GM12875 (cell line): ENCODE measurements around the gene AP3B1.

Source experiments
- H3K4me3 ChIP-seq: one replicate; pipeline ENCODE4 v1.5.1; 2011; ENCODE audit warnings: low read depth, low read length, control low read depth
- TF ChIP-seq, protein P1 (sequence below): IDR thresholded peaks from 2 replicates; pipeline ENCODE4 v1.5.1; 2011; ENCODE audit warnings: low read depth, mild to moderate bottlenecking, control low read depth, inconsistent platforms, low read length, moderate library complexity, borderline replicate concordance; ENCODE audit not compliant: insufficient read depth

The AP3B1 gene

DNA sequence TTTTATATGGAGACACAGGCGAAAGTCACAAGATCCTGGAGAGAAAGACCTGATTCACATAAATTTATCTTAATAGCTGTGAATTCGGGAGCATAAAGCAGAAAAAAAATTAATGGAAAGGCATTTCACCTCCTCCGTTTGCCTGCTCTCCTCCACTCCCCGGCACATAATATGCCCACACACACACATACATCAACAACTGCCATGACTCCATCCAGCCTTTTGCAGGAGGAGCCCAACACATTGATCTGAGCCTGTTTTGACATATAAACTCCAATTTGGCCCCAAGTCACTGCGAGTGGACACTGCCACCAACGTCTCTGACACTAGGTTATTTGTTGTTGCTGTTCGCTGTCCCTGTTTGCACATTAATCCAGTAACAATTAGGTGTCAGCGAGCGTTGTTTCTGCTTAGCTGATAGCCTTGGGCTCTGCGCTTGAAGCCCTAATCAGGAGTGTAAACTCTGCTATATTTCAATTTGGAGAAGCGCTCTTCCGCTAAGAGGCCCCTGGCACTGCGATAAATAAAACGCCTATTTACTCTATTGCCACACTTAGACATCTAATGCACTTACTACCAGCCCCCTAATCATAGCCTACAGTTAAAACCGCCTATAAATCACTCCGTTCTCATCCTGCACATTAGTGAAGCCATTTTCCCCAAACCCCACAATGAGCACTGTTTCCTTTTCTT lies 322.6 kb downstream of the AP3B1 start:
- TF ChIP-seq, protein P1, sequence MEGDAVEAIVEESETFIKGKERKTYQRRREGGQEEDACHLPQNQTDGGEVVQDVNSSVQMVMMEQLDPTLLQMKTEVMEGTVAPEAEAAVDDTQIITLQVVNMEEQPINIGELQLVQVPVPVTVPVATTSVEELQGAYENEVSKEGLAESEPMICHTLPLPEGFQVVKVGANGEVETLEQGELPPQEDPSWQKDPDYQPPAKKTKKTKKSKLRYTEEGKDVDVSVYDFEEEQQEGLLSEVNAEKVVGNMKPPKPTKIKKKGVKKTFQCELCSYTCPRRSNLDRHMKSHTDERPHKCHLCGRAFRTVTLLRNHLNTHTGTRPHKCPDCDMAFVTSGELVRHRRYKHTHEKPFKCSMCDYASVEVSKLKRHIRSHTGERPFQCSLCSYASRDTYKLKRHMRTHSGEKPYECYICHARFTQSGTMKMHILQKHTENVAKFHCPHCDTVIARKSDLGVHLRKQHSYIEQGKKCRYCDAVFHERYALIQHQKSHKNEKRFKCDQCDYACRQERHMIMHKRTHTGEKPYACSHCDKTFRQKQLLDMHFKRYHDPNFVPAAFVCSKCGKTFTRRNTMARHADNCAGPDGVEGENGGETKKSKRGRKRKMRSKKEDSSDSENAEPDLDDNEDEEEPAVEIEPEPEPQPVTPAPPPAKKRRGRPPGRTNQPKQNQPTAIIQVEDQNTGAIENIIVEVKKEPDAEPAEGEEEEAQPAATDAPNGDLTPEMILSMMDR: no peak
- H3K4me3 ChIP-seq: peak overlapping the region; percentile 51

DNA sequence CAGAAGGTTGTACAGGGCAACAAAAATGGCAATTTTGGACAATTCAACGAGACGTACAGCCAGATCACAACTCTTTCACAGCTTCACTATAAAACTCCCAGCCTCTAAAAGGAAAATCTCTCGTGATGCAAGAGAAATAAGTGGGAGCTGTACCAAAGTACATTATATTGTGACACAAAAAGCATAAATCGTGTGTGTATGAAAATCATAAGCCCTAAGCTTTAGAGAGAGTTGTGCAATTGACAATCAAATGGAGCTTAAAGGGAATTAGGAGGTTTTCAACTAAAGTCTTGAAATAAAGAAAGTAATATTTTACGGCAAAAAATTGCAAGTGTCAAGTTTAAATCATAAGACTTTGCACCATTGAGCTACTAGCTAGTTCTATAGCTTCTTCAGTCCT lies 323.6 kb downstream of the AP3B1 start:
- TF ChIP-seq, protein P1: no peak
- no peak overlapping the region for H3K4me3 ChIP-seq

DNA sequence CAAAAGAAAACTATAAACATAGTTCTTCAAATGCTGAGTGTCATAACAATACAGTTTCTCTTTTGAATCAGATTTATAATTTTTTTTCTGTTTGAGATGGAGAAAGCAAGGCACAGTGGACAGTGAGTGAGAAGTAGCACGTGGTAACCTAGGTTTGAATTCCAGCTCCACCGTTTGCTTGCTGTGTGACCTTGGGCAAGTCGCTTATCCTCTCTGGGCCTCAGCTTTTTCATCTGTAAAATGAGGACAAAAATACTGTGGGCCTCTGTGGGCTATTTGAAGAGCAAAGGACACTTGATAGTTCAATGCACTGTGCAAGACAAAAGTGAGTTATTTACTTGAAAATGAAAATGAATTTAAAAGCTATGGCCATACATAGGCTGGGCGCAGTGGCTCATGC lies 330.7 kb downstream of the AP3B1 start:
- TF ChIP-seq, protein P1: no peak
- H3K4me3 ChIP-seq: no peak overlapping the region

DNA sequence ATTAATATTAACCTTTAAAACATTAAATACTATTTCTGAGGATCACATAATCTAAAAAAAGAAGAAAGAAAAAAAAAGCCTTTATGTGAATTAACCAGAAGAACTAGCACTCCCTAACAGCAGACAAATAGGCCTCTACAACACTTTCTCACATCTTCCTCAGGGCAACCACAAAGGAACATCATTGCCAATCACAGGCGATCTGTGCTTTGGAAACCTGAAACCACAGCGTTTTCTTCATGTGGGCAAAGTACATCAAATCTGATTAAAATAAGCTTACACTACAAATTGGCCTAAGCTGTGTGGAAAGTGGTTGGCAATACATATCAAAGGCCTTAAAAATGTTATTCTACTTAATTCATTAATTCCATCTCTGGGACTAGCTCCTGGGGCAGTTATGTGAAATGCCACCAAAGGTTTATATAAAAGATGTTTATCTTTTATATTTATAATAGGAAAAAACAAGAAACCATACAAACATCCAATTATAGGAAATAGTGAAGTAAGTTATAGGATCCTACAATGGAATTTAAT lies 333.6 kb downstream of the AP3B1 start:
- H3K4me3 ChIP-seq: no peak overlapping the region
- TF ChIP-seq, protein P1: no peak

DNA sequence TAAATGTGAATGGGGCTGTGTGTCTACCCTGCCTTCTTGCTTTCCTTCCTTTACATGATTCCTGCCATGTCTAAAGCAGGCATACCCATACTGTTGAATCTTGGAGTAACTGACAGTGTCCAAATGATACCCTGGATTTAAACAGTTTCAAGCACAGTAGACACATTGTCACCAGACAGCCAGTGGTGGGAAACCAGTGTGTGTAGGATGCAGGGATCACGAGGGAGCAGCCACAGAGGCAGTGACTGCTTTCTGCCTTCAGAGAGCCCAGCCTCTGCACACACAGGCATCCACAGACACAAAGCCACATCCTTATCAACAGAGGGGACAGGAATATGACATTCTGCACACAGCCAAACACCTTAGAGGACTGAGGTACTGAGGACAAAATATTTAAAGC lies 334.2 kb downstream of the AP3B1 start:
- TF ChIP-seq, protein P1: no peak
- H3K4me3 ChIP-seq: no peak overlapping the region

DNA sequence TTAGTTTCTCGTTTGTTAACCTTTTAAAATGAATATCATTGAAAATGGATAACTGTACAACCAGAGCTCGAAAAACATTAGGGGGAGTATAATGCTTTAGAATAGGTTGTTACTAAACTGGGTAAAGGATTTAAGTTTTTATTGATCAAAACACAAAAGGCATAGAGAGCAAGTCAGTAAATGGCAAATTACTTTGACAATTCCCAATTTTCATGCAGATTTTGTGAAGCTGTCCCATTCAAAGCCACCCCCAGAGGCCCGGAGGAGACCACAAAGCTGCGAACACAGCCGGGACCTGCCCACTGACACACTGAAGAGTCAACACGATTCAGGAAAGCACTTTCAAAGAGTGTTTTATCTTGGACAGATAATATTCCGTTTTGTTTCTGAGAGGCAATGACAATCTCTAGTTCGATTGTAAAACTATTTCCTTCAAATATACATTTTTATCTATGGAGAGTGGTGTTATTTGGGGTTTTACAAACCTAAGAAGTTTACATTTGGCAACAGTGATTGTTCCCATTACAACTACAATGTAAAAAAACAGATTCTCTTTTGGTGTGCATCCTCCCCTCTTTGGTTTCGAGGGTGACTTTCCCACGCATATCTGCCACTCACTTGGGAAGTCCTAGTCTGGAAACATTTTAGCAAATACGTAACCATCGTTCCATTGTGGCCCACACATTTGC lies 335.7 kb downstream of the AP3B1 start:
- H3K4me3 ChIP-seq: no peak overlapping the region
- TF ChIP-seq, protein P1: no peak
